ENCODE results near the gene PRKCH.

Gene PRKCH

DNA sequence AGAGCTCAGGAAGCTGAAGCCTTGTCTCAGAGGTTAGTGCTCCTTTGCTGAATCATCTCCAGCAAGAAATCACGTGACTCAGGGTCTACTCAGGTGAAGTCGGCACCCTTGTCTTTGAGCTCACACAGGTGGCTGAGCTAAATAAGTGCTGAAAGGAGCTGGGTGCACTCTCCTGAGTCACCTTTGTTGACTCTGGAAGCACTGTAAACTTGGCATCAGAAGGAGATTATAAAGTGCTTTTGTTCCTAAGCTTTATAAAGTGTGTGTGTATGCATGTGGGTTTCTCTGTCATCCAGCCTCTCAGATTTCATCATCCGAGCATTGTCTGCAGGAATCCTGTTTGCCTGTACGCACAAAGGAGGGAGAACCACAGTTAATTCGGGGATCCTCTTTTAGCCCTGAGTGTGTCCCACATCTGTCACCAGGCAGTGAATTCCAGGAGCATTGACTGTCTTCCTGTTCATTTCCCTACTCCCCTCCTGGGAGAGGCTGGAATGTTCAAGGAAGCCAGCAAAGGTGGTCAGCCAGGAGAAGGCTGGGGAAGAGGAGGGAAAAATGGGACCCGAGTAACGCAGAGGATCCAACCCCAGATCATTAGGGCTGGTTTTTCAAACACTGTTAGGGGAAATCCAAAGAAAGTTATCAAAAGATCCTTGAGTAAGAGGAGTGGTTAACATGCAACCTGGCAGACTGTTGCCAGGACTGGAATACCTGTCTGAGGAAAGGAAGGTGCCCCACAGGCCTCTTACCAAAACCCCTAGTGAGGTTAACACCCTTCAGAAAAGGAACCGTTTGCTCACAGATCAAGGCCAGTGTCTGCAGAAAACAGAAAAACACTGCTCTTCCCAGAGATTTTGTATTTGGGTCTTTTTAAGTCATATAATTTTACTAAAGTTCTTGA lies 216.4 kb downstream of the PRKCH start:
- peak; percentile 57 for DNase-seq

DNA sequence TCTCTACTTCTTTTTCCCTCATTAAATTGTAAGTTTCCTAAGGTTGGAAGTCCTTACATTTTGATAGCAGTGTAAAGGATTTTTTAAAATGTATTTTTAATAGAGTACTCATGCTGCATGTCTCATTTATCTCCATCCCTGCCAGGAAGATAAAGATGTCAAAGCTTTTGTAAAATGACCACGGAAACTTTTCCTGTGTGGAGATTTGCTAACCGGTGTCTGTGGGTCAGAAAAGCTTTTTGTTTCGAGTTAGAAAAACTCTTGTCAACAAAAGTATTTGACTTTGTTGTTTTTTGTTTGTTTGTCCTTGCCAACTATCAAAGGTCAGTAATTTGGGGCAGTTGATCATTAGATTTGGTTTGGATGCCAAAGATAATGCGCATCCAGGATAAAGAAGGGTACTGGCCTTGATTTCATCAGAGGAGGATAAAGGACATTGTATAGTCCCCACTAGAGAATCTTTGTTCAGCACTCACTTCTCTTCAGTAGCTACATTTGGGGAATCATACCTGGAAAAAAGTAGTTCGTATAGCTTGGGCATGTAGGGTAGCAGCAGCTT lies 217.2 kb downstream of the PRKCH start:
- DNase-seq, result no peak

DNA sequence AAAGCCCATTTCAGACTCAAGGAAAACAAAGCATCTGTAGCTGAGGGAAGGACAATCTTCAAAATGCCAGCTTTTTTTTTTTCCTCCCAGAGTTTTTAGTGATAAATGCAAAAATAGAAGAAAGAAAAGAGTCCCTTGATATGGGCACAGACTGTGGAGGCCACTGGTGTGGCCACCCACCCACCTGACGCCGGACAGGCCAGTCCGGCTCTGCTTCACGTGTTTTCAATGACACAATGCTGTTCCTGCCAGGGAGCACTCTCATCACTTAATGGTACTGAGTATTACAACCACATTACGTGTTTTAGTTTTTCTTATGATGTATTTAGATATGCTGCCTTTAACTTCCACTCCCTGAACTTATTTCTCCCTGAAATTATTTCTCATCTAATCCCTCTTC lies 218.3 kb downstream of the PRKCH start:
- no peak for DNase-seq

DNA sequence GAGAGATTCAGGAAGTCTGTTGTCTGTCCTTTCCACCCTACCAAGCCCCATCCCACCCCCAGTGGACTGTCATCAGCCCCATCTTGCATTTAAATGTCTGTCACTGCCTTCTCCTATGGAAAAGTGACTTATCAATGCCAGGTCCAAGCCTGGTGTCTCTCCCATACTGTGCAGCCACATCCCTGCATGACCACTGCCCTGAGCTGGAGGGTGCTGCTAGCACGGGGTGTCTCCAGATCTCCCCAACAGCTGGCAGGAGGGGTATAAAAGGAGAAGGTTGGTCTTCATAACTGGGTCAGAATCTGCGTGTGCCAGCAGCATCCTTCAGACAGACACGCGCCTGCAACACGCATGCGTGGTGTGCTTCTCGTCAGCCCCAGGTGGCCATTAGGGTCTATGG lies 219.6 kb downstream of the PRKCH start:
- DNase-seq, result no peak

DNA sequence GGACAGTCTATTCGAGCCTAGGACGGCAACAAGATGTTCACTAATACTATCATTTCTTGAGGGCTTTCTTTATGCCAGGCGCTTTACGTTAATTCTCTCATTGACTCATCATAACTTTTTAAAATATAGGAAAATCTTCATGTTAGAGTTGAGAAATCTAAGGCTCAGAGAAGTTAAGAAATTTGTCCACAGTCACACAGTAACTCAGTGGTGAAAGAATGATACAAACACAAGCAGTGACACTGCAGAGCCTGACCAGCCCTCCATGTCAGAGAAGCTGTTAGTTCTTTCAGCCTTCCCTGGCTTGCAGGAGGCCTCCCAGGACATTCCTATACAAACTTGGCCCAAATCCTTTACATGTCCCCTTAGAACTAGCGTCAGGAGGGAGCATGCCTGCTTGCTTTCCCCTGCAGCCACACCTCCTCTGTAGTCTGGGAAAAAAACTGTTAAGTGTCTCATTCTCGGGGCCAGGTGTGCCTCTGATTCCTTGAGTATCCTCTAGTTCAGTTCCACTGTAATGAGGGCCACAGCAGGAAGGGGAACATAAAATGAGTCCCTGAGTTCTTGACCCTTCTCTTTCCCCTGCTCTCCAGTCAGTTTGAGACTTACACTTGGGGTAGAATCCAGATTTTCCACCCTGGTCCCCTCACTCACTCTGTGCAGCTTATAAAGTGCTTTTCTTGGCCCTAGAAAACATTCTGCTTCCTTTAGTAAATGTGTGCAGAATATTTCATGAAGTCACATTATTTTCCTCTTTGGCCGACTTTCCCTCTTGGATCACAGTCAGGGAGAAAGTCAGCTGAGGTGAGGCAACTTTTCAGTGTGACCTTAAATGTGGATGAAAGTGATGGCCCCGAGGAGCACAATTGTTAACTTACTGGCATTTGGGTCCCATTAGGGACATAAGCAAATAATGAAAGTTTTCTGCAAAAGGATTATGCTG lies 221.7 kb downstream of the PRKCH start:
- DNase-seq, result no peak

DNA sequence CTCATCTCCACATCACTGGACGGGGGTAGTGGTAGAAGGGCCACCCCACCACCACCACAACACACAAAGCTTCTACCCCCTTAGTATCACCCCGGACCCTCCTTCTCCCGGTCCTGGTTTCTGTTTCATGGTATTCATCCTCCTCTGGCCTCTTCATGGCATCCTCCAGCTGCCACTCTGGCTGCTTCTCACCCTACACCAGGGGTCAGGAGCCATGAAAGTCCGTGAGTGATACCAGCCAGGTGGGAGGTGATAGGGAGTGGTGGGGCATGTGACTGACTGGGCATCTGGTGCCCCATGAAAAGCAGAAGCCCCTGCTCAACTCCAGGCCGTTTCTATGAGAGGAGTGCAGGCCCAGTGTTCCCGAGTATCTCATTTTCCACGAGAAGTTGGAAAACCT lies 222.6 kb downstream of the PRKCH start:
- DNase-seq, result no peak

DNA sequence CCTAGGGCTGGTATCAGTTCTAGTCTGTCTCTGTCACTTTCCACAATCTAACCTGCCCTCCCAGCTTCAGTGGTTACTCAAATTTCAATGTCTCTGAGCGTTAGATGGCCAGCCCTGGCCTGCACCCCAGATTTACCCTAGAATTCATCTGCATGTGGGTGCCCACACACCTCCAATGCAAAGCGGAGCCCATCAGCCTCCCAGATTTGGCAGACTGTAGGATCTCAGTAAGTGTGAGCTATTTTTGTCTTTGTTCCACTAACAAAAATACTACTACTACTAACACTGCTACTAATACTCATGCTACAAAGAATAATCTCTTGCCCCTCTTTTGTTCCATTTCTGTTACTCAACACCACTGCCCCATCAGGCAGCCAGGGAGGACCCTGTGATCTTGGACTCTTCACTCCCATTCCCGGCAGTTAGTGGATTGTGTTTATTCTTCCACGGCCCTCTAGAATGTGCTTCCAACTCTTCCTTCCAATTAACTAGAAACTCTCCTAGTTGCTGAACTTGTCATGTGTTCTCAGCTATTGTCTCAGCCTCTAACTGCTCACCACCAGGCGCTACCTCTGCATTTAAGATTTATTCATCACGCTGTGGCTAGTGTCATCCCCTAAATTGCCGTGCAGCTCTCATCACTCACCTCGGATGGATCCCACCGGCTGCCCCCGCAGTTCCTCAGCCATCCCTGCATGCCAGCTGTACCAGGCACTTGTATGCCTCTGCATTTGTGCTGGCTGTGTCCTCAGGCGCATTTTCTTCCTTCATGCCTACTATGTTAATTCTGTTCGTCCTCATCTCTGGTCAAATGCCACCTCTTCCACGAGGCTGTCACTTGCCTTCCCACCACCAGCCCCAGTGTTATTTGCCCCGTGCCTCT lies 223.3 kb downstream of the PRKCH start:
- DNase-seq, result no peak

DNA sequence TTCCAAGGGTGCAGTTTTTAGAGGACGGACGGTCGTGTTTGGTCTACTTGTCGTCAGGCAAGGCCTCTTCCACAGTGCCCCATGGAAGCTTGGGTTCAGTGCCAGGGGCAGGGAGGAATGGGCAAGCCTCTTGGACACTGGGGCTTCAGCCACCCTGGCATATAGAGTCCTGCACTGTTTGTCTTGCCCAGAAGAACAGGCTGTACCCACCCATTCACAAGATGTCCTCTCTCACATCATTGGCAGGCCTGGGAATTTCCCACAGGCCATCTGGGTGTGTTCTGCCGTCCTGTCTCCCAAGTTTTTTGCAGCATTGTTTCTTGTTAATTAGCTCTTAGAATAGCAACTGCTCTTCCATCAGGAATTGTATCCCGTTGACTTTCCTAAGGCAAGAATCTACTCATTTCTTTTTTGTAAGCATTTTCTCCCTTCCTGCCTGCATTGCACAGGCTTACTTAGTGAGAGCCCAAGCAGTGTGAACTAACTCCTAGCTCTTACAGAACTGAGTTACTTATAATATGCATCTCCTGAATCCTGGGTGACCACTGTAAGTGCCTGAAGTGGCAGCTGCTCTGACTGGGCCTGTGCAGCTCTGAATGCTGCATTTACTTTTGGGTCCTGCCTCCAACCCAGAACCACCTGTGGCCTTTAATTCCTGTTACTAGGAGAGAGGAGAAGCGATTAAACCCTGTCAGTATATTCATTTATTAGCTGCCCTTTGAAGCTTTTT lies 224.5 kb downstream of the PRKCH start:
- no peak for DNase-seq

DNA sequence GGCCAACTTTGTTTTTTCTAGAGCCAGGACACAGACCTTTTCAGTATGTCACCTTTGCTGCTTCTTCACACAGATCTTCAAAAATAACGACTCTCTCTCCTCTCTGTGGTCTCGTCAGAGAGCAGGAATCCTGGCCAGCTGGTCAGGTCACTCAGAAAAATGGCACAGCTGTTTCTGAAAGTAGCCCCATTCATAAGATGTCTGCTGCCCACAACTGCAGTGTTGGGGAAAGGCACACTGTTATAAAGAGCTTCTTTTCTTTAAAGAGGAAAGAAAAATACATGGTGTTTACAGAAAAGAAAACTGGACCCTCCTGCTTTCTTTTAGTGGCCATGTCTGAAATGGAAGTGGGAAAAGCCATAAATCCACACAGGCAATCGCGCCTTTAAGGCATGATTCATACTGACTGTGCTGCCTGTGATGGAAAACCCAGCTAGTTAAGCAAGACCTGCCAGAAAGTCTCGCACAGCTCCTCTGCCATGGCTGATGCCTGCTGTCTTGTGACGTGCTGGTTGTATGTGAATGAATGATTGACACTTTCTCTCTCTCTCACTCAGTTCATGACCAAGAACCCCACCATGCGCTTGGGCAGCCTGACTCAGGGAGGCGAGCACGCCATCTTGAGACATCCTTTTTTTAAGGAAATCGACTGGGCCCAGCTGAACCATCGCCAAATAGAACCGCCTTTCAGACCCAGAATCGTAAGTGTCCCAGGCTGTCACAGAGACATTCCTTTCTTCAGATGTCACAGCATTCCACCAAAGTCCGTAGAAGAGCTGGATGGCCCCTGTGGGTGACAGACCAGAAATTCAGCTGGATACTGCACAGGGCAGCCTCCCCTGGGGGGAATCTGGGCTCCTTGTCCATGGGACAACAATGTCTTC lies 226.0 kb downstream of the PRKCH start:
- no peak for DNase-seq

DNA sequence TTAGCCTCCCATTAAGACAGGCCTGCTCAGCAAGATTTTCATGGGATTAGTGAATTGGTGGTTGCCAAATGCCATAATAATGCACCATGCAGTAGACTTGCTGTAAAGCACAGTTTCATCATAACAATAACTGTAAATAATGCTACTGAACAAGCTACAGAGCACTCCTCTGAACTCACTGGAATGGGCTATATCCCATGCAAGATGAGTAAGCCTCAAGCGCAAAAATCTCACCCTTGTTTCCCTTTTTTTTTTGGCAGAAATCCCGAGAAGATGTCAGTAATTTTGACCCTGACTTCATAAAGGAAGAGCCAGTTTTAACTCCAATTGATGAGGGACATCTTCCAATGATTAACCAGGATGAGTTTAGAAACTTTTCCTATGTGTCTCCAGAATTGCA lies 228.0 kb downstream of the PRKCH start:
- no peak for DNase-seq

DNA sequence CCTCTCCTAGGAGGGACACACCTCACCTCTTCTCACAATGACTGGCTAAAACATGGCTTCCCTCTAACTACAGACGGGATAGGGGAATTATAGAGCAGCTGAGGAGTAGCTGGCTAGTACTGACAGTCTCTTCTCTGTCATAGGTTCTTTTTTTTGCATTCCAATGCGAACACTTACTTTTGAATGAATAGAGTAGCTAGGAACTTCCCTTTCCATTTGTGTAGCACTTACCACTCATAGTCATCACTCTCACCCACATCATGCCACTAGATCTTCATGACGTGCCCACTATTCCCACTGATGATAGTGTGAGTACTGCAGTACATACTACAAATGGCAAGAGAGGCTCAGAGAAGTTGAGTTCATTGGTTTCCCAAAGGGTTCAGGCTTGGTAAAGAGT lies 230.0 kb downstream of the PRKCH start:
- DNase-seq, result no peak

DNA sequence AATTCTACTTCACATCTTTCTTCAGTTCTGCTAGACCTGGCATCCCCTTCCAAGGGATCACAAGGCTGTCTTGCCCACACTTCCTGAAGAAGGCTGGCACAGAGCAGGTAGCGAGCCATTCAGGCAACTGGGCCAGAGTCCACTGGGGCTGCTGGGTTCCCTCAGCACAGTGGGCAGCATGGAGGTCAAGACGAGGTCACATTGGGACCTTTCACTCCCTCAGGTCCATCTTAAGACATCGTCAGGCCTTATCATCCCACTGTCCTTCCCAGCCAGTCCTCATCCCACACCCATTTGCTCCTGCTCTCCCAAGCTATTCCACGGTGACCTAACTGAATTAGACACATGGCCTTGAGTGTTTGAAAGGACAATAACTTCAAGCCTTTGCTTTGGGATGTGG lies 230.9 kb downstream of the PRKCH start:
- no peak for DNase-seq

DNA sequence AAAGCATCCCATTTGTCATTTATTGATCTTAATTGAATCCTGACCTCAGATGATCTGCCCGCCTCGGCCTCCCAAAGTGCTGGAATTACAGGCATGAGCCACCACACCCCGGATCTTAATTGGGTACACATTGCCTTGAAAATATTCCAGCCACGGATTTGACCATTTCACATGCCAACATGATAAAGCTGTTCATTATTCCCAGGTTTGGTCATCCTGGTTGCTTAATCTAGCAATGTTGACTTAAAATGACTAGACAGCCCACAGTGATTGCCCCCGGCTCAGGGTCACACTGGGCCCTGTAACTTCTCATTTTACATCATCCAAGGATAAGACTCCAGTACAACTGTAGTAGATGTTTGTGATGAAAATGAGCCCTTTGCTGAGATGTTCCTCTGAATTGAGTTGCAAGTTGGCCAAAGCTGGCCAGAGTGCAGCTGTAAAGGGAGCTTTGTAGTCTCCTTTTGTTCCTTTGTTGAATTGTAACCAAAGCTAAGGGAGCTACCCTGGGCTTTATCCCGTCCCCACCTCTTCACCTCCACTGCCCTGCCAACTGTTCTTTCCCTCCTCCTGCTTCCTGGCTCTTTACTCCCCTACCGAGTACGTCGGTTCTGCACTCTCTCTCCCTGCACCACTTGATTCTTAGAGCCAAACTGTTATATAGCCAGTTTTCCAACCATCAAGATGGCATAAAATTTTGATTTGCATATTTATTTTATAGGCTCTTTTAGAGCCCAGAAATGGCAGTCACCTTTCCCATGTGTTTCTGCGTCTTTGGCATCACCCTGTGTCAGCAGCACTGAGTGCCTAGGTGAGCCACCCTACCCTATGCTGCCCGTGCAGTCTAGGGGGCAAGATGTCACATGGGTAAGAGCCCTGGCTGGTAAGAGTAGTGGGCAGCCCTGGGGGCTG lies 232.6 kb downstream of the PRKCH start:
- no peak for DNase-seq

DNA sequence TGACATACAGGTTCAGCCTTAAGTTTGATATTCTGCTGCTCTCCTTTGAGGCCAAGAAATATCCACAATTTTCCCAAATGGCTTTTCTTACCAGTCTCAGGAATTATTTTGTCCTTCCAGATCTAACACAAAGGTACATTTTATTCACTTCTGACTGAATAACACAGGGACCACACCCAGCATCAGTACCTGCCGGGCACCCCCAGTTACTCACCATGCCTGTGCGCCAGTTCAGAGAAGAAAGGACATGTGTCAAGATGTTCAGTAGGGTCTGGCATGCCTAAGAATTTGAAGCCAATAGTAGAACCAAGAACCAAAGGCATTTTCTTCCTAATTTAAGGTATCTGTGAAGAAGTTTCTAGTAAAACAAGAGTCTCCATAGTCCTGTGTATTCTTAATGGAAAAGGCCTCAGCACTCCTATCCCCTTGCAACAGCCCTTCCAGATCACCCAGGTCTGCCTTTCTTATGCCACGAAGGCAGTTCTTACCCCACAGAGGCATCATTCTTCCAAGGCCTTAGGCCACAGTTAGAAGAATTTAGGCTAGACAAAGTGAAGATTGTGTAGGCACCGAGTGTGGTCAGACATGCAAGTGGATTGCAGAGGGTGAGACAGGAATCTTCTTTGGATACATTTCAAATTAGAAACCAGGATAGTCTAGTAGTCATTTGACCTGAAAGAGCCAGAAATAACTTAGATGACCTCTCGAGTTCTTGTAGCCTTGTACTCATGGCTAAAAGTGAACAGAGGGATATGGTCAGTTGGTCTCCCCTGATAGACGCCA lies 233.9 kb downstream of the PRKCH start:
- DNase-seq, result no peak

DNA sequence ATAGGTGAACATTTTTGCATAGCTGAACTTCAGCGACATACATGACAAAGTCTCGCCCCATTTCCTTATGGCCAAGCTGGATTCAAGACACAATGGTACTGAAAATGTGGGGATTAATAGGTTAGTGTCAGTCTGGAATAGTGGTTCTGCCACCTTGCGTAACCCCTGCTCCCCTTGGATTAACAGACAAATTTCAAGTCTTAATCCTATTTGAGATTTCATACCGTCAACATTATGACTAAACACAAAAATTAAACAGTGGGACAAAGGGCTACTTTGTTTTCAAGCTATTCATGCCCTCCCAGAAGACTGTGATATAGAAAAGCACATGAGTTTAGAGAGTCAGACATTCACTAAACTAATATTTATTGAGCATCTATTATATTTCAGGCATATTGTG lies 235.1 kb downstream of the PRKCH start:
- DNase-seq, result no peak

DNA sequence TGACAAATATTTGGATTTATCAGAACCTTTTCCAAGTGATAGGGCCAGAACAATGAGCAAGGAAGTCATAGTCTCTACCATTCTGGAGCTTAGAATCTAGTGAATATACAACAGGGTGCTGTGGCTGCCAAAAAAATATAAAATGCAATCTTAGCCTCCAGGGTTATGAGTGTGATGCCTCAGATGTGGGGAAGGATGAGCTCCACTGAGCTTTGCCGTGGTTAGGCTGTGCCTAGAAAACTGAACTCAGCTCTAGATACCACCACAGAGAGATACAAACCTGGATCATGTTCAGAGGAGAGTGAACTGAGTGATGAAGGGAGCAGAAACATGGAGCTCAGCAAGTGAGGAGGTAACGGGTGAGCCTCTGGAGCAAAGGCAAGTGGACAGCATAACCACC lies 235.9 kb downstream of the PRKCH start:
- no peak for DNase-seq

DNA sequence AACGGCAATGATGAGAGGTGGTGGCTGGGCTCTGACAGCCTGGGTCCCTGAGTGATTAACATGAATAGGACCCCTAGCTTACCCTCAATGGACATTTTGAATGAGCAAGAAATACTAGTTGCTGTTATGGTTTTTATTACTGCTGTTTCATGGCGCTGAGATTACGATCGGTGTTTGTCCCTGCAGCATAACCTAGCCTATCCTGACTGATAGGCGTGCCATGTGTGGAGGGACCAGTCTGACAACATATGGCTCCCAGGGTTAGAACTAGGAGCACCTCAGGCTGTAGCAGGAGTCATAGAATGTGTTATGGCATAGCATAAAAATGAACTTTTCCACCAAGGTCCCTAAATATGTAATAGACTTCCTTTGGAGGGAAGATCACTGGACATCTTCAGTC lies 236.5 kb downstream of the PRKCH start:
- DNase-seq, result no peak

DNA sequence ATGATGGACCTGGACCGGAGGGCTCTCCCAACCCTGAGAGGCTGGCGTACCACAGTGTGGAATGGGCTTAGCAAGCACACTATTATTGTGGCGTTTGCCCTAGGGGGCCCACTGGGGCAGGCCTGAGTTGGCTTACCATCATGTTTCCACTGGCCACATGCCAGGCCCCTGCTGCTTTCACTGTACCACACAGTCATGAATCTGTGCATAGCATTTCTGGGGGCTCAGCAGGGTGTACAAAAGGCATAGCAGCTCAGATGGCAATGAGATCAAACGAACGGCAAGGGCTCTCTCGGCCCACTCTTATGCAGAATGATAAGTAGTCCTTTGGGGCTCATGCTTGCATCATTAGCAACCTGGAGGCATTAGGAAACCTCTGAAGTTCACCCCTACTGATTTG lies 236.9 kb downstream of the PRKCH start:
- DNase-seq, result no peak
